ENCODE measurements around the gene YARS1. TPM values are rescaled to one million over a fixed set of nuclear protein-coding genes. Genes with fewer than 3 reads are reported as not detected.
A peak's percentile ranks its signal among the peaks of the same experiment; 100 is the strongest.

Gene YARS1
- total and polyA plus RNA-seq, 2 experiments from 2014 or later, result 134 to 182 TPM

- Mint-ChIP-seq H3K27me3 (ENCODE audit: insufficient read depth, low read depth, poor library complexity) (peaks cover 32% of the 10 kb centered on the region), H3K9me3 (no peaks in the 10 kb centered on the region), H3K36me3 (ENCODE audit: low read depth) (no peaks in the 10 kb centered on the region), H3K27ac (no peak overlapping the region), H3K4me3 (no peak overlapping the region), H3K4me1 (peaks cover 19% of the 10 kb centered on the region)
- H3K4me2 ChIP-seq, result no peak overlapping the region
- H3K4me1 ChIP-seq (ENCODE audit: insufficient read depth), result peaks cover 15% of the 10 kb centered on the region; the same call in 1 of the 2 replicates
- peaks cover 9% of the 10 kb centered on the region; the same call in 1 of the 2 replicates for H3K27me3 ChIP-seq (ENCODE audit: insufficient read depth)
- H3K27ac ChIP-seq (ENCODE audit: low read depth), result no peak overlapping the region
- no peak overlapping the region for H3K4me3 ChIP-seq
- TF ChIP-seq STAT1 (IDR thresholded peaks at IDR 0.05; ENCODE audit: unreplicated experiment) (no peak), EZH2 (IDR thresholded peaks at IDR 0.05; ENCODE audit: low read depth, unreplicated experiment) (no peak), CREB1 (CRISPR knock-in tag; IDR thresholded peaks at IDR 0.05; ENCODE audit: low read depth) (no peak), POLR2AphosphoS5 (IDR thresholded peaks at IDR 0.05; ENCODE audit: low read depth) (no peak), NANOG (IDR thresholded peaks at IDR 0.05; ENCODE audit: borderline replicate concordance) (no peak), CTCF (conservative IDR thresholded peaks at IDR 0.05; ENCODE audit: low read depth in 2 of 2) (no peak), EZH2phosphoT487 (IDR thresholded peaks at IDR 0.05; ENCODE audit: unreplicated experiment) (no peak), ZNF114 (CRISPR knock-in tag; IDR thresholded peaks at IDR 0.05) (no peak), JUNB (IDR thresholded peaks at IDR 0.05; ENCODE audit: unreplicated experiment) (no peak), REST (IDR thresholded peaks at IDR 0.05; ENCODE audit: unreplicated experiment) (no peak), ZNF331 (CRISPR knock-in tag; IDR thresholded peaks at IDR 0.05; ENCODE audit: low read depth) (no peak), ETS1 (IDR thresholded peaks at IDR 0.05) (no peak), ZNF462 (CRISPR knock-in tag; IDR thresholded peaks at IDR 0.05) (no peak)
- ATAC-seq (no peak), DNase-seq (ENCODE audit: low spot score) (peak; percentile 70)
- peaks cover 12% of the 10 kb centered on the region for H3F3A ChIP-seq (replicated peaks; ENCODE audit: low read depth)
- H3K9me2 ChIP-seq (ENCODE audit: insufficient read depth), result no peaks in the 10 kb centered on the region
- H4K20me1 ChIP-seq (replicated peaks; ENCODE audit: insufficient read depth), result no peaks in the 10 kb centered on the region
- H3K79me2 ChIP-seq (replicated peaks; ENCODE audit: insufficient read depth), result no peaks in the 10 kb centered on the region
- H3K36me3 ChIP-seq (ENCODE audit: insufficient read depth), result no peaks in the 10 kb centered on the region
- no peak overlapping the region for H2AFZ ChIP-seq
These were observed 83.4 kb downstream of the YARS1 start for GRCh38 chr1:32733582-32734321.
